GM21723 (cell line): ENCODE results near the gene RPE65.
"Not testable (repeated sequence)": the region's sequence is repeated elsewhere in the genome, so short reads cannot be mapped to it uniquely, and the experiment has no call there.

Experiments used
- ATAC-seq: cut with Tn5 transposase; IDR thresholded peaks from one replicate; pipeline ENCODE4 v1.9.1; 2021; ENCODE audit warnings: mild to moderate bottlenecking, moderate library complexity; ENCODE audit not compliant: unreplicated experiment

Gene RPE65

GRCh38 chr1:68449901-68450300 is at the start of gene RPE65:
TSS of gene RPE65 (minus strand) at chr1:68449954. CDS start at chr1:68449905, 49 bp downstream.
- no peak for ATAC-seq

GRCh38 chr1:68497358-68497698 is 47.6 kb upstream of the RPE65 start:
- ATAC-seq = peak; percentile 31

GRCh38 chr1:68496680-68497357 is 47.1 kb upstream of the RPE65 start, which contains the start of gene DEPDC1:
TSS of gene DEPDC1 (minus strand) at chr1:68497082. CDS start at chr1:68496999, 83 bp downstream.
- peak; percentile 95 for ATAC-seq

GRCh38 chr1:68495968-68496679 is 46.4 kb upstream of the RPE65 start:
- ATAC-seq = peak; percentile 31

GRCh38 chr1:68495532-68495931 is 45.8 kb upstream of the RPE65 start:
- ATAC-seq = no peak

- no peak for ATAC-seq
Measured at GRCh38 chr1:68493193-68493592, 43.4 kb upstream of the RPE65 start.

- ATAC-seq = not testable (repeated sequence)
Measured at GRCh38 chr1:68492255-68492654, 42.5 kb upstream of the RPE65 start.

- ATAC-seq = no peak
Measured at GRCh38 chr1:68490046-68490651, 40.4 kb upstream of the RPE65 start.

GRCh38 chr1:68485431-68486022 is 35.8 kb upstream of the RPE65 start:
- ATAC-seq = no peak

- ATAC-seq = no peak
Measured at GRCh38 chr1:68484618-68485017, 34.9 kb upstream of the RPE65 start.

GRCh38 chr1:68481041-68481440 is 31.3 kb upstream of the RPE65 start:
- no peak for ATAC-seq

GRCh38 chr1:68479501-68479900 is 29.7 kb upstream of the RPE65 start:
- no peak for ATAC-seq

- no peak for ATAC-seq
Measured at GRCh38 chr1:68478662-68479061, 28.9 kb upstream of the RPE65 start.

- ATAC-seq = not testable (repeated sequence)
Measured at GRCh38 chr1:68476626-68477025, 26.9 kb upstream of the RPE65 start.

- ATAC-seq = no peak
Measured at GRCh38 chr1:68473060-68473459, 23.3 kb upstream of the RPE65 start.

GRCh38 chr1:68470388-68470970 is 20.7 kb upstream of the RPE65 start:
- ATAC-seq = no peak

GRCh38 chr1:68464891-68465290 is 15.1 kb upstream of the RPE65 start:
- ATAC-seq = no peak

- no peak for ATAC-seq
Measured at GRCh38 chr1:68460935-68461334, 11.2 kb upstream of the RPE65 start.

- ATAC-seq = no peak
Measured at GRCh38 chr1:68459796-68460195, 10.0 kb upstream of the RPE65 start.

GRCh38 chr1:68459091-68459490 is 9.3 kb upstream of the RPE65 start:
- no peak for ATAC-seq

- ATAC-seq = no peak
Measured at GRCh38 chr1:68456202-68456601, 6.4 kb upstream of the RPE65 start.
